H1 (cell line): ENCODE results near the gene MDC1. TPM values are rescaled to one million over a fixed set of nuclear protein-coding genes. Genes with fewer than 3 reads are reported as not detected.

Source experiments
- ASH2L ChIP-seq: fragments of 200-600, 300-600 bp; sonication (generic); IDR thresholded peaks from one replicate; pipeline ENCODE4 v1.7.1; 2017; ENCODE audit warnings: low read length
- FOSL1 ChIP-seq: IDR thresholded peaks from 2 replicates; pipeline ENCODE4 v1.6.1; 2011; ENCODE audit warnings: mild to moderate bottlenecking, low read depth, low read length, moderate library complexity; ENCODE audit not compliant: insufficient read depth
- GABPA ChIP-seq: IDR thresholded peaks from 2 replicates; pipeline ENCODE4 v1.6.1; 2011; ENCODE audit warnings: mild to moderate bottlenecking, low read length, moderate library complexity, borderline replicate concordance; ENCODE audit not compliant: insufficient read depth
- KDM4A ChIP-seq: IDR thresholded peaks from one replicate; pipeline ENCODE4 v1.7.1; 2012; ENCODE audit warnings: low read depth, mild to moderate bottlenecking, moderate library complexity, low read length, inconsistent platforms; ENCODE audit not compliant: severe bottlenecking
- SUZ12 ChIP-seq: fragments of 200-600 bp; sonication (generic); IDR thresholded peaks from 2 replicates; pipeline ENCODE4 v1.6.1; 2012; ENCODE audit warnings: mild to moderate bottlenecking, inconsistent platforms, low read length, moderate library complexity, mixed read lengths
- TBP ChIP-seq: IDR thresholded peaks from 2 replicates; pipeline ENCODE4 v1.6.1; 2011; ENCODE audit warnings: low read depth, low read length, improper control_type of control experiment
- polyA plus RNA-seq, 7 experiments: library from polyadenylated mRNA; depleted of rRNA in 3 of 7; stranded (reverse) in 5 of 7; unstranded in 2 of 7; fragments of >200 nt in 5 of 7; fragments of 200-250 nt in 2 of 7; gene quantifications; 1 replicate in 5 of 7; 2 replicates in 1 of 7; 4 replicates in 1 of 7; pipeline versions ENCODE4 v1.2.1 to v1.2.3, GENCODE V29; 2011 to 2013; ENCODE audit warnings: missing spikeins in 2 of 7, mixed read lengths in 2 of 7
- total RNA-seq: library from RNA; stranded (reverse); fragmentation: NEBNext Ultra II Directional; extraction: Animal tissue kit (Norgen Biotek cat#: 25700); gene quantifications from 2 replicates; pipeline ENCODE4 v1.2.1, GENCODE V29; 2021
- TF ChIP-seq, protein P1 (sequence below), 3 experiments: IDR thresholded peaks; 1 replicate in 2 of 3; 2 replicates in 1 of 3; pipeline versions ENCODE4 v1.5.1 to v1.6.1; 2011; ENCODE audit warnings: low read length in 3 of 3, mild to moderate bottlenecking in 3 of 3, inconsistent platforms in 2 of 3, low read depth in 1 of 3, moderate library complexity in 1 of 3; ENCODE audit not compliant: insufficient read depth in 1 of 3; ENCODE audit errors: control extremely low read depth in 1 of 3
- TF ChIP-seq, protein P2 (sequence below): IDR thresholded peaks from 2 replicates; pipeline ENCODE4 v1.6.1; 2012; ENCODE audit warnings: low read length, inconsistent platforms

MDC1 gene
- total and polyA plus RNA-seq, 2 of the 8 experiments (the other 6 are each of a cell fraction or from before 2014, with no cell fraction given) = 29.9 to 81.1 TPM

DNA sequence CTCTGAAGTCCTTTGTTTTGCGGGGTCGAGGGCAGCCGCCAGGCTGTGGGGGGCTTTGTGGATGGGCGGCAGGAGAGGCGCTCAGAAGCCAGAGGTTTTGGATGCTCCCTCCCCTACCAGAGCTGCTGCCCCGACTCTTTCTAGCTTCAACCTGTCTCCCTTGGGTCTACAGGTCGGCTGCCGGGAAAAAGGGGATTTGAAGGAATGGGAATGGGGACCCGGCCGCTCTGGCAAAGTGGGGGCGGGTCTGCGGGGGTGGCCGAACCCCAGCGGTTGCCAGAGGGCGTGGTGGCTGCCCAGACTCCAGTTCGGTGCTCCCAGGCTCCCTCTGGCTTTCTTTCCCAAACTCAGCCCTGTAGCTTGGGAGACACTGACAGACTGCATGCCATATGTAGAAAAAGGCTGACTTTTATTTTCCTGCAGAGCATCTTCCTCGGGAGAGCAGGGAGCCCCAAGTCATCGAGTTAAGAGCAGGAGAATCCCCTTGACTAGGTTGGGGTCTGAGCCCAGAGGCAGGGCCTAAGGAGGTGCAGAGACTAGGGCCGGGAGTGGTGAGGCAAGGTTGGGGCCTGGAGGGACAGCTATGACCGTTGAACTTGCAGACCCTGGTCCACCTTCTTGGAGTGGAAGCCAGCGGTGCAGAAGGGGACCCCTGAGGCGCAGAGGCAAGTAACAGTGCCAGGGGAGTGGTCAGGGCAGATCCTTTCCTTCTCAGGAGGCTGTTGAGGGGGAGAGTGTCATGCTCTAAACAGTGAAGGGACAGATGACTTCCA lies 29.2 kb downstream of the MDC1 start (continued):
- TF ChIP-seq GABPA (no peak), FOSL1 (no peak), KDM4A (peak; percentile 52), TBP (no peak), ASH2L (peak; percentile 7), SUZ12 (no peak)
- TF ChIP-seq, protein P1, sequence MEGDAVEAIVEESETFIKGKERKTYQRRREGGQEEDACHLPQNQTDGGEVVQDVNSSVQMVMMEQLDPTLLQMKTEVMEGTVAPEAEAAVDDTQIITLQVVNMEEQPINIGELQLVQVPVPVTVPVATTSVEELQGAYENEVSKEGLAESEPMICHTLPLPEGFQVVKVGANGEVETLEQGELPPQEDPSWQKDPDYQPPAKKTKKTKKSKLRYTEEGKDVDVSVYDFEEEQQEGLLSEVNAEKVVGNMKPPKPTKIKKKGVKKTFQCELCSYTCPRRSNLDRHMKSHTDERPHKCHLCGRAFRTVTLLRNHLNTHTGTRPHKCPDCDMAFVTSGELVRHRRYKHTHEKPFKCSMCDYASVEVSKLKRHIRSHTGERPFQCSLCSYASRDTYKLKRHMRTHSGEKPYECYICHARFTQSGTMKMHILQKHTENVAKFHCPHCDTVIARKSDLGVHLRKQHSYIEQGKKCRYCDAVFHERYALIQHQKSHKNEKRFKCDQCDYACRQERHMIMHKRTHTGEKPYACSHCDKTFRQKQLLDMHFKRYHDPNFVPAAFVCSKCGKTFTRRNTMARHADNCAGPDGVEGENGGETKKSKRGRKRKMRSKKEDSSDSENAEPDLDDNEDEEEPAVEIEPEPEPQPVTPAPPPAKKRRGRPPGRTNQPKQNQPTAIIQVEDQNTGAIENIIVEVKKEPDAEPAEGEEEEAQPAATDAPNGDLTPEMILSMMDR (IDR thresholded peaks at IDR 0.05; ENCODE audit: control extremely low read depth in 1 of 3, insufficient read depth in 1 of 3, low read depth in 1 of 3, low read length in 3 of 3) = peak in 1 of 3 experiments; percentile 23; a peak in 1 of 4 replicates
- TF ChIP-seq, protein P2, sequence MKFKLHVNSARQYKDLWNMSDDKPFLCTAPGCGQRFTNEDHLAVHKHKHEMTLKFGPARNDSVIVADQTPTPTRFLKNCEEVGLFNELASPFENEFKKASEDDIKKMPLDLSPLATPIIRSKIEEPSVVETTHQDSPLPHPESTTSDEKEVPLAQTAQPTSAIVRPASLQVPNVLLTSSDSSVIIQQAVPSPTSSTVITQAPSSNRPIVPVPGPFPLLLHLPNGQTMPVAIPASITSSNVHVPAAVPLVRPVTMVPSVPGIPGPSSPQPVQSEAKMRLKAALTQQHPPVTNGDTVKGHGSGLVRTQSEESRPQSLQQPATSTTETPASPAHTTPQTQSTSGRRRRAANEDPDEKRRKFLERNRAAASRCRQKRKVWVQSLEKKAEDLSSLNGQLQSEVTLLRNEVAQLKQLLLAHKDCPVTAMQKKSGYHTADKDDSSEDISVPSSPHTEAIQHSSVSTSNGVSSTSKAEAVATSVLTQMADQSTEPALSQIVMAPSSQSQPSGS = no peak
